GM19395 (cell line): ENCODE data around the gene DMBT1.

Source experiments
- ATAC-seq: cut with Tn5 transposase; IDR thresholded peaks from one replicate; pipeline ENCODE4 v1.9.1; 2021; ENCODE audit warnings: mild to moderate bottlenecking, moderate library complexity; ENCODE audit not compliant: unreplicated experiment

Gene DMBT1

GRCh38 chr10:122548407-122549085, 12.0 kb upstream of the DMBT1 start:
- no peak for ATAC-seq

GRCh38 chr10:122549636-122550035, 10.9 kb upstream of the DMBT1 start:
- ATAC-seq = no peak

- no peak for ATAC-seq
Observed at GRCh38 chr10:122550427-122550826, 10.1 kb upstream of the DMBT1 start.

GRCh38 chr10:122550983-122551382, 9.6 kb upstream of the DMBT1 start:
- ATAC-seq = no peak

- ATAC-seq = no peak
Observed at GRCh38 chr10:122551450-122551849, 9.1 kb upstream of the DMBT1 start.

GRCh38 chr10:122553341-122553740, 7.2 kb upstream of the DMBT1 start:
- no peak for ATAC-seq

- no peak for ATAC-seq
Observed at GRCh38 chr10:122554131-122555036, 6.2 kb upstream of the DMBT1 start.

- no peak for ATAC-seq
Observed at GRCh38 chr10:122555442-122555841, 5.1 kb upstream of the DMBT1 start.

- ATAC-seq = no peak
Observed at GRCh38 chr10:122557516-122557915, 3.0 kb upstream of the DMBT1 start.

GRCh38 chr10:122558452-122558851, 2.1 kb upstream of the DMBT1 start:
- no peak for ATAC-seq

- ATAC-seq = no peak
Observed at GRCh38 chr10:122559228-122559627, 1.3 kb upstream of the DMBT1 start.

GRCh38 chr10:122561212-122561611, 658 bp downstream of the DMBT1 start:
- ATAC-seq = no peak

- no peak for ATAC-seq
Observed at GRCh38 chr10:122561792-122562191, 1.2 kb downstream of the DMBT1 start.

GRCh38 chr10:122564980-122565379, 4.4 kb downstream of the DMBT1 start:
- no peak for ATAC-seq

GRCh38 chr10:122565766-122566206, 5.2 kb downstream of the DMBT1 start:
- ATAC-seq = no peak

GRCh38 chr10:122566632-122567031, 6.1 kb downstream of the DMBT1 start:
- ATAC-seq = no peak

- ATAC-seq = no peak
Observed at GRCh38 chr10:122567056-122567660, 6.6 kb downstream of the DMBT1 start.

- no peak for ATAC-seq
Observed at GRCh38 chr10:122568551-122568950, 8.0 kb downstream of the DMBT1 start.

- no peak for ATAC-seq
Observed at GRCh38 chr10:122570920-122571319, 10.4 kb downstream of the DMBT1 start.

- ATAC-seq = no peak
Observed at GRCh38 chr10:122571892-122572291, 11.3 kb downstream of the DMBT1 start.

GRCh38 chr10:122575776-122576175, 15.2 kb downstream of the DMBT1 start:
- no peak for ATAC-seq

- no peak for ATAC-seq
Observed at GRCh38 chr10:122576291-122576690, 15.7 kb downstream of the DMBT1 start.
